GM23248 (cell line): ENCODE results near the gene SKP1. TPM values are rescaled to one million over a fixed set of nuclear protein-coding genes. Genes with fewer than 3 reads are reported as not detected.

Source experiments
- DNase-seq: peaks from one replicate; pipeline ENCODE4 v3.0.0-alpha.2; 2015
- H2AFZ ChIP-seq: fragments of 200-600 bp; sonication (generic); 2 replicates; pipeline ENCODE4 v1.6.1; 2016; ENCODE audit warnings: antibody characterized with exemption
- H3F3A ChIP-seq: fragments of 200-600 bp; sonication (generic); 2 replicates; pipeline ENCODE4 v1.6.1; 2016; ENCODE audit warnings: mild to moderate bottlenecking, antibody characterized with exemption, mixed run types; ENCODE audit not compliant: insufficient read depth
- H3K27ac ChIP-seq: fragments of 200-600 bp; sonication (generic); 2 replicates; pipeline ENCODE4 v1.5.1; 2016; ENCODE audit warnings: mild to moderate bottlenecking
- H3K27me3 ChIP-seq: fragments of 200-600 bp; sonication (generic); replicated peaks from 2 replicates; pipeline ENCODE4 v1.6.1; 2016; ENCODE audit warnings: mild to moderate bottlenecking; ENCODE audit not compliant: insufficient read depth
- H3K36me3 ChIP-seq: fragments of 200-600 bp; sonication (generic); 2 replicates; pipeline ENCODE4 v1.6.1; 2016; ENCODE audit warnings: low read depth, mild to moderate bottlenecking
- H3K4me1 ChIP-seq: fragments of 200-600 bp; sonication (generic); 2 replicates; pipeline ENCODE4 v1.6.1; 2016; ENCODE audit warnings: mild to moderate bottlenecking; ENCODE audit not compliant: insufficient read depth
- H3K4me2 ChIP-seq: fragments of 200-600 bp; sonication (generic); one replicate; pipeline ENCODE4 v1.6.1; 2016; ENCODE audit warnings: mild to moderate bottlenecking; ENCODE audit not compliant: unreplicated experiment
- H3K4me3 ChIP-seq: fragments of 200-600 bp; sonication (generic); 2 replicates; pipeline ENCODE4 v1.5.1; 2016; ENCODE audit warnings: mild to moderate bottlenecking
- H3K79me2 ChIP-seq: fragments of 200-600 bp; sonication (generic); 2 replicates; pipeline ENCODE4 v1.6.1; 2016; ENCODE audit warnings: mild to moderate bottlenecking; ENCODE audit not compliant: insufficient read depth
- H3K9ac ChIP-seq: fragments of 200-600 bp; sonication (generic); 2 replicates; pipeline ENCODE4 v1.6.1; 2016; ENCODE audit warnings: mild to moderate bottlenecking
- H3K9me2 ChIP-seq: fragments of 200-600 bp; sonication (generic); 2 replicates; pipeline ENCODE4 v1.6.1; 2016; ENCODE audit warnings: mixed run types, mild to moderate bottlenecking, moderate library complexity; ENCODE audit not compliant: insufficient read depth
- H3K9me3 ChIP-seq: fragments of 200-600 bp; sonication (generic); one replicate; pipeline ENCODE4 v1.6.1; 2017; ENCODE audit warnings: low read depth
- H4K20me1 ChIP-seq: fragments of 200-600 bp; sonication (generic); 2 replicates; pipeline ENCODE4 v1.6.0; 2016; ENCODE audit not compliant: insufficient read depth
- EZH2 ChIP-seq: fragments of 200-600 bp; sonication (generic); IDR thresholded peaks from 2 replicates; pipeline ENCODE4 v1.6.1; 2018; ENCODE audit warnings: antibody characterized with exemption, mild to moderate bottlenecking; ENCODE audit not compliant: insufficient read depth, poor library complexity, severe bottlenecking
- EZH2phosphoT487 ChIP-seq: fragments of 200-600 bp; sonication (generic); IDR thresholded peaks from 2 replicates; pipeline ENCODE4 v1.6.1; 2018; ENCODE audit warnings: antibody characterized with exemption, moderate library complexity, mild to moderate bottlenecking, low read depth; ENCODE audit not compliant: insufficient read depth
- WGBS, 2 experiments: methylation state at CpG; one replicate each; pipeline ENCODE4 v1.1.6; 2015 to 2017; ENCODE audit warnings: low lambda C conversion rate in 2 of 2, low coverage in 1 of 2; ENCODE audit errors: missing lambda C conversion rate in 2 of 2; 5-methylcytosine and 5-hydroxymethylcytosine counted together
- in situ Hi-C: fragments of 300-500 bp; cut with MboI; formaldehyde crosslinking; loops from 2 replicates; pipeline ENCODE4 v1.15.0; 2020
- polyA plus RNA-seq: library from polyadenylated mRNA; unstranded; fragments of >200 nt; fragmentation: Nextera tagmentation; extraction: Ambion mirVana; gene quantifications from 2 replicates; pipeline ENCODE4 v1.2.1, GENCODE V29; 2016
- total RNA-seq: library from RNA; depleted of rRNA; stranded (reverse); fragments of >200 nt; shearing (Covaris generic); gene quantifications from 2 replicates; pipeline ENCODE4 v1.2.3, GENCODE V29; 2014

Gene SKP1
- total and polyA plus RNA-seq, 2 experiments from 2014 or later: 238 to 1,145 TPM

DNA sequence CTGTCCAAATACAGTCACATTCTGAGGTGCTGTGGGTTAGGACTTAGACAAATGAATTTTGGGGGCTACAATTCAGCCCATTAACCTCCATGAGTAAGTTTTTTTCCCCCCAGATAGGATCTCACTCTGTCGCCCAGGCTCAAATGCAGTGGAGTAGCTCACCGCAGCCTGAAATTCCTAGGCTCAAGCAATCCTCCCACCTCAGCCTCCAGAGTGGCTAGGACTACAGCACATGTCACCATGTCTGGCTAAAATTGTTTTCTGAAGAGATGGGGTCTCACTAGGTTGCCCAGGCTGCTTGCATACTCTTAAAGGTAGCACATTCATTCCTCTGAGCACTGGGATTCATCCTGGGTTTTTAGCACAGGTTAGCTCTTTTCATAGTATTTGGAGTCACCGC lies 26.9 kb upstream of the SKP1 start:
- Histone ChIP-seq H3K27ac (no peak overlapping the region), H3K4me3 (no peak overlapping the region), H3K36me3 (peaks cover 60% of the 10 kb centered on the region), H3K9ac (no peak overlapping the region), H3K79me2 (peaks cover 100% of the 10 kb centered on the region), H3K4me2 (no peak overlapping the region), H3F3A (0 out of 2 replicates have a peak, but pooled peaks cover 3% of the 10 kb centered on the region), H3K9me2 (no peaks in the 10 kb centered on the region), H3K9me3 (no peaks in the 10 kb centered on the region), H2AFZ (no peak overlapping the region), H3K4me1 (no peaks in the 10 kb centered on the region), H3K27me3 (no peaks in the 10 kb centered on the region), H4K20me1 (peaks cover 24% of the 10 kb centered on the region; the same call in 1 of the 2 replicates)
- in situ Hi-C loops: no loop called here
- 98 to 100% methylated on average over 3 of the region's 3 CpGs for WGBS, 2 experiments
- DNase-seq: no peak
- TF ChIP-seq EZH2phosphoT487 (no peak), EZH2 (no peak)

DNA sequence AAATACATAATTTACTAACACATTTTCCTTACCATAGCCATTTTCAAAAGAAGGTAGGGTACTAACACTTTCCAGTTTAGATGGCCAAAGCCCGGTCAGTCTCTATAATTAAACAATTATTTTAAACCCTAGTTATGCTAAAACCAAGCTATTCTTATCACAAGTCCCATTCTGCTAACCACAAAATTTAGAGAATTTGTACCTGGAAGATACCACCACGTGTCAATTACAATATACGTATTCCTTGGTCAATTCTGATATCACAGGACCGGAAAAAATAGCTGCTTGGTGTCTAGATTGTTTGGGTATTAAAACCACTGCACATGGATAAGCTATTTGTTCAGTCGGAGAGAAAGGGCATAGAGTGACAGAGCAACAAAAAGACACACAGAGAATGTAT lies 18.9 kb upstream of the SKP1 start:
- H3K4me2 ChIP-seq: no peak overlapping the region
- H3K27me3 ChIP-seq: no peaks in the 10 kb centered on the region
- TF ChIP-seq EZH2phosphoT487 (no peak), EZH2 (no peak)
- H3K9ac ChIP-seq: no peak overlapping the region
- no peaks in the 10 kb centered on the region; the same call in 1 of the 2 replicates for H4K20me1 ChIP-seq
- no peak overlapping the region for H2AFZ ChIP-seq
- no peaks in the 10 kb centered on the region for H3K9me2 ChIP-seq
- H3K9me3 ChIP-seq: no peaks in the 10 kb centered on the region
- no peak overlapping the region for H3K27ac ChIP-seq
- in situ Hi-C loops: loop anchor here (25.0 kb wide), 1 partner anchor 392 kb away; no protein-coding TSS in a partner anchor
- peaks cover 51% of the 10 kb centered on the region for H3K36me3 ChIP-seq
- WGBS, 2 experiments: 89 to 92% methylated on average over 5 of the region's 5 CpGs
- DNase-seq: no peak
- peaks cover 69% of the 10 kb centered on the region for H3K79me2 ChIP-seq
- peaks cover 15% of the 10 kb centered on the region for H3F3A ChIP-seq
- H3K4me3 ChIP-seq: no peak overlapping the region
- no peaks in the 10 kb centered on the region for H3K4me1 ChIP-seq

DNA sequence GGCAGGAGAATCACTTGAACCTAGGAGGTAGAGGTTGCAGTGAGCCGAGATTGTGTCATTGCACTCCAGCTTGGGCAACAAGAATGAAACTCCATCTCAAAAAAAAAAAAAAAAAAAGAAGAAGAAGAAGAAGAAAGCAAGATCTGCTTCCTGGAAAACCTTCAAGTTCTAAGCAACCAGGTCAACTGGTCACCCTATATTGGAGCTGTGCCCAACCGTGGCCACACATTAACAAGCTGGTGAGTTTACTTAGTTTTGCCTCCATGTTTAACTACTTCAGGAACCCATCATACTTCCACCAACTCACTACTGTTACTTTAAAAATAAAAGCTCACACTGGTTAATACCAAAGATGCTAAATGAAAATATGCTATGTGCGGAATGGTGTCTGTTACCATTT lies 12.3 kb upstream of the SKP1 start:
- H3K9me3 ChIP-seq: no peaks in the 10 kb centered on the region
- DNase-seq: no peak
- H3K4me3 ChIP-seq: no peak overlapping the region
- 85 to 94% methylated on average over 3 of the region's 3 CpGs for WGBS, 2 experiments
- H3K9ac ChIP-seq: no peak overlapping the region
- H3K4me2 ChIP-seq: no peak overlapping the region
- H3K4me1 ChIP-seq: no peaks in the 10 kb centered on the region
- in situ Hi-C loops: loop anchor here (5.0 to 25.0 kb wide), 2 partner anchors 98 to 398 kb away; no protein-coding TSS in a partner anchor
- no peaks in the 10 kb centered on the region for H4K20me1 ChIP-seq
- peaks cover 13% of the 10 kb centered on the region; the same call in 1 of the 2 replicates for H3F3A ChIP-seq
- H3K79me2 ChIP-seq: peaks cover 9% of the 10 kb centered on the region; the same call in 1 of the 2 replicates
- no peaks in the 10 kb centered on the region for H3K9me2 ChIP-seq
- H2AFZ ChIP-seq: no peak overlapping the region
- no peak for TF ChIP-seq EZH2phosphoT487
- no peak for TF ChIP-seq EZH2
- no peak overlapping the region for H3K27ac ChIP-seq
- H3K27me3 ChIP-seq: no peaks in the 10 kb centered on the region
- H3K36me3 ChIP-seq: no peaks in the 10 kb centered on the region; the same call in 1 of the 2 replicates

DNA sequence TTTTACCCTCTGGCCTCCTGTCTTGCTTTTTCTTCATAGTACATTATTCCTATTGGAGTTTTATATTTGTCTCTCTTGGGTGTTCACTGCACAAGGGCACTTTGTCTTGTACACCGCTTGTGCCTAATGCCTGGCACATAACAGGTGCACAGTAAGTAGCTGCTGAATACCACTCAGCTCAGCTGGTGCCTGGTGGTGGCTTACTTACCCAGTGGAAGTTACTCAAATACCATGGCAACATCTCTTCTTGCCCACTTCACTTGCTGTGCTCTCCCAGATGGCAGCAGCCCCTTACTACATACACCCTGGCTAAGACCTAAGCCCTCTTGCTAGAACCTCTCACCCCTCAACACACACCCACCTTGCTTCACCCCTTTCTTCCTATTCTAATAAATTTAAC lies 11.3 kb upstream of the SKP1 start:
- no peak overlapping the region for H3K4me2 ChIP-seq
- 0 out of 2 replicates have a peak, but pooled peaks cover 5% of the 10 kb centered on the region for H3K79me2 ChIP-seq
- H3K9me3 ChIP-seq: no peaks in the 10 kb centered on the region
- no peak overlapping the region for H3K9ac ChIP-seq
- 100% methylated on average over 1 of the region's 1 CpG for WGBS, 2 experiments
- TF ChIP-seq EZH2phosphoT487: no peak
- TF ChIP-seq EZH2: no peak
- H3K9me2 ChIP-seq: no peaks in the 10 kb centered on the region
- H3K4me1 ChIP-seq: no peaks in the 10 kb centered on the region
- DNase-seq: no peak
- peaks cover 13% of the 10 kb centered on the region; the same call in 1 of the 2 replicates for H3F3A ChIP-seq
- H3K27me3 ChIP-seq: no peaks in the 10 kb centered on the region
- H2AFZ ChIP-seq: no peak overlapping the region
- H3K27ac ChIP-seq: no peak overlapping the region
- H3K4me3 ChIP-seq: no peak overlapping the region
- H3K36me3 ChIP-seq: no peaks in the 10 kb centered on the region
- no peaks in the 10 kb centered on the region for H4K20me1 ChIP-seq
- in situ Hi-C loops: loop anchor here (5.0 to 25.0 kb wide), 2 partner anchors 99 to 399 kb away; no protein-coding TSS in a partner anchor
